NT2/D1 (cell line): ENCODE data around the gene ANKRD33.

Experiments
- YY1 ChIP-seq: IDR thresholded peaks from 2 replicates; pipeline ENCODE4 v1.6.1; 2011; ENCODE audit not compliant: insufficient read length, insufficient read depth
- ZNF274 ChIP-seq: IDR thresholded peaks from 2 replicates; pipeline ENCODE4 v1.6.1; 2011; ENCODE audit warnings: mild to moderate bottlenecking, low read depth, low read length

DNA sequence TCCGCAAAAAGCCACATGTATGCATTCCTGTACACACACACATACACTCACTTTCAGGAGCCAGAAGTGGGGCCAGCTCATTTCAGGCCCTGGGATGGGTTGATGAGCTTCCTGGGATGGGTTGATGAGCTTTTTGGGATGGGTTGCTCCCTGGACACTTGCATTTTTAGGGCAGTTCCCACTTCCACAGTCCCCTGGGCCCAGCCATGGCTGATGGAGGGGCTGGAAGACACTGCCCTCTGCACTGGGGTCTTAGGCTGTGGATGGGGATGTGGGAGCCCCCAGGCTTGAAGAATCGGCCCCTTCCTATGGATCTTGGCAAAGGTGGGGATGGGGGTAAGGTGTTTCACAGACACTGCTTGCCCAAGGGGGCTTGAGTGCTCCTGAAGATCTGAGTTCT is 32.1 kb downstream of the ANKRD33 start:
- no peak for TF ChIP-seq ZNF274
- TF ChIP-seq YY1 = no peak
